Mesothelial cell of epicardium (in vitro differentiated cells): ENCODE results near the gene USP32. TPM values are rescaled to one million over a fixed set of nuclear protein-coding genes. Genes with fewer than 3 reads are reported as not detected.
A peak's percentile ranks its signal among the peaks of the same experiment; 100 is the strongest.

Experiments
- DNase-seq, 2 experiments: peaks; one replicate each; pipeline ENCODE4 v3.0.0; 2021; ENCODE audit warnings: low spot score in 2 of 2; ENCODE audit not compliant: unreplicated experiment in 2 of 2
- H3K27ac Mint-ChIP-seq: 2 replicates; pipeline ENCODE4 v1.8.0; 2021; ENCODE audit warnings: mixed read lengths
- H3K27me3 Mint-ChIP-seq: 2 replicates; pipeline ENCODE4 v1.8.0; 2021; ENCODE audit warnings: low read depth, mixed read lengths
- H3K36me3 Mint-ChIP-seq: 2 replicates; pipeline ENCODE4 v1.8.0; 2021; ENCODE audit warnings: mixed read lengths
- H3K4me1 Mint-ChIP-seq: 2 replicates; pipeline ENCODE4 v1.8.0; 2021; ENCODE audit warnings: mixed read lengths
- H3K4me3 Mint-ChIP-seq: 2 replicates; pipeline ENCODE4 v1.8.0; 2021; ENCODE audit warnings: mild to moderate bottlenecking, moderate library complexity, mixed read lengths
- H3K9me3 Mint-ChIP-seq: 2 replicates; pipeline ENCODE4 v1.8.0; 2021; ENCODE audit warnings: mixed read lengths
- CTCF ChIP-seq: fragments of 200-600 bp; sonication (generic); IDR thresholded peaks from one replicate; pipeline ENCODE4 v1.5.0; 2021; ENCODE audit warnings: antibody characterized with exemption; ENCODE audit not compliant: unreplicated experiment
- total RNA-seq: library from RNA; stranded (reverse); gene quantifications from 3 replicates; pipeline ENCODE4 v1.2.1, GENCODE V29; 2021

USP32 gene
- total RNA-seq, 1 donor from 2014 or later = 48.4 TPM

- H3K36me3 Mint-ChIP-seq = no peaks in the 10 kb centered on the region
- peak overlapping the region; percentile 65 for H3K27ac Mint-ChIP-seq
These were observed 65.2 kb downstream of the USP32 start for GRCh38 chr17:60326702-60327101.

GRCh38 chr17:60325730-60326524 is 66.0 kb downstream of the USP32 start:
- Mint-ChIP-seq H3K27me3 (no peaks in the 10 kb centered on the region), H3K4me3 (no peak overlapping the region), H3K4me1 (no peaks in the 10 kb centered on the region), H3K36me3 (no peaks in the 10 kb centered on the region), H3K27ac (no peak overlapping the region), H3K9me3 (no peaks in the 10 kb centered on the region)
- DNase-seq = no peak
- no peak for TF ChIP-seq CTCF

More at GRCh38 chr17:60326702-60327101, 65.2 kb downstream of the USP32 start:
- Mint-ChIP-seq H3K9me3 (no peaks in the 10 kb centered on the region), H3K4me3 (no peak overlapping the region), H3K4me1 (no peaks in the 10 kb centered on the region), H3K27me3 (no peaks in the 10 kb centered on the region)
- TF ChIP-seq CTCF = no peak
- DNase-seq = no peak

DNA sequence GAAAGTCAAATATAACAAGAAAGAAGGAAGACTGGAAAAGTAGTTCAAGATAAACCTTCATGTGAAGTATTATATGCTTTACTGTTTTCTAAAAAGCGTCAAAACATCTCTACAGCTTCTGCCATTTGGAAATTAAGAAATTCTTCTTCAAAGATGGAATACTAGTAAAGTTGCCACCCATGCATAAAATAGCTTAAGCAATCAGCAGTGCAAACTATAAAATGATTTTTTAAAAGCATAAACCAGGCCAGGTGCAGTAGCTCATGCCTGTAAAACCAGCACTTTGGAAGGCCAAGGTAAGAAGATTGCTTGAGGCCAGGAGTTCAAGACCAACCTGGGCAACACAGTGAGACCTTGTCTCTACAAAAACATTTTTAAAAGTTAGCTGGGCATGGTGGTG is 68.2 kb downstream of the USP32 start:
- Mint-ChIP-seq H3K36me3 (no peaks in the 10 kb centered on the region), H3K4me3 (no peak overlapping the region), H3K4me1 (no peaks in the 10 kb centered on the region), H3K9me3 (no peaks in the 10 kb centered on the region), H3K27ac (no peak overlapping the region), H3K27me3 (no peaks in the 10 kb centered on the region)
- no peak for DNase-seq
- no peak for TF ChIP-seq CTCF

DNA sequence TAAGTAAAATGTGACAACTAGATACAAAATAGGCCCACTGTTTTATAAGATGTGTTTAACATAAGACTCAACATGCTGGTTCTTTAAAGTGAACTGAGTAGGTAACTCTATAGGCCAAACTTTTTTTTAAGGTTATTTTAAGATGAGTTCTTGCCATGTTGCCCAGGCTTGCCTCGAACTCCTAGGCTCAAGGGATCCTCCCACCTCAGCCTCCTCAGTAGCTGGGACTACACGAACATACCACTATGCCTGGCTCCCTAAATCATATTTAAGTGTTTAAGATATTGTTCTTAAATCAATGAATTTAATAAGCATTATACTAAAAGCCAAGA is 69.9 kb downstream of the USP32 start:
- Mint-ChIP-seq H3K36me3 (no peaks in the 10 kb centered on the region), H3K27me3 (no peaks in the 10 kb centered on the region), H3K4me3 (no peak overlapping the region), H3K9me3 (no peaks in the 10 kb centered on the region), H3K4me1 (no peaks in the 10 kb centered on the region), H3K27ac (no peak overlapping the region)
- DNase-seq = no peak
- TF ChIP-seq CTCF = no peak

GRCh38 chr17:60321336-60322055 is 70.4 kb downstream of the USP32 start:
- TF ChIP-seq CTCF = no peak
- Mint-ChIP-seq H3K27ac (no peak overlapping the region), H3K4me1 (no peaks in the 10 kb centered on the region), H3K36me3 (no peaks in the 10 kb centered on the region), H3K4me3 (no peak overlapping the region), H3K27me3 (no peaks in the 10 kb centered on the region), H3K9me3 (no peaks in the 10 kb centered on the region)
- no peak for DNase-seq
